Stimulated activated naive CD8-positive, alpha-beta T cell treated with anti-CD3 and anti-CD28 coated beads, Interleukin-15, Interleukin-2, amounts not matched to agents 100 ng/mL and 50 ng/mL, for 24 hours (primary cell): ENCODE results near the gene OR4M1.
"Not testable (repeated sequence)": the region's sequence is repeated elsewhere in the genome, so short reads cannot be mapped to it uniquely, and the experiment has no call there.

Experiments
- H3K27ac Mint-ChIP-seq: one replicate; pipeline ENCODE4 v1.8.0; 2021; ENCODE audit warnings: mild to moderate bottlenecking, mixed read lengths
- H3K27me3 Mint-ChIP-seq: one replicate; pipeline ENCODE4 v1.8.0; 2021; ENCODE audit warnings: mixed read lengths
- H3K36me3 Mint-ChIP-seq: one replicate; pipeline ENCODE4 v1.8.0; 2021; ENCODE audit warnings: low read depth, mixed read lengths
- H3K4me1 Mint-ChIP-seq: one replicate; pipeline ENCODE4 v1.8.0; 2021; ENCODE audit warnings: low read depth, mixed read lengths
- H3K4me3 Mint-ChIP-seq: one replicate; pipeline ENCODE4 v1.8.0; 2021; ENCODE audit warnings: mild to moderate bottlenecking, mixed read lengths
- H3K9me3 Mint-ChIP-seq: one replicate; pipeline ENCODE4 v1.8.0; 2021; ENCODE audit warnings: mixed read lengths

Gene OR4M1, protein sequence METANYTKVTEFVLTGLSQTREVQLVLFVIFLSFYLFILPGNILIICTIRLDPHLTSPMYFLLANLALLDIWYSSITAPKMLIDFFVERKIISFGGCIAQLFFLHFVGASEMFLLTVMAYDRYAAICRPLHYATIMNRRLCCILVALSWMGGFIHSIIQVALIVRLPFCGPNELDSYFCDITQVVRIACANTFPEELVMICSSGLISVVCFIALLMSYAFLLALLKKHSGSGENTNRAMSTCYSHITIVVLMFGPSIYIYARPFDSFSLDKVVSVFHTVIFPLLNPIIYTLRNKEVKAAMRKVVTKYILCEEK

DNA sequence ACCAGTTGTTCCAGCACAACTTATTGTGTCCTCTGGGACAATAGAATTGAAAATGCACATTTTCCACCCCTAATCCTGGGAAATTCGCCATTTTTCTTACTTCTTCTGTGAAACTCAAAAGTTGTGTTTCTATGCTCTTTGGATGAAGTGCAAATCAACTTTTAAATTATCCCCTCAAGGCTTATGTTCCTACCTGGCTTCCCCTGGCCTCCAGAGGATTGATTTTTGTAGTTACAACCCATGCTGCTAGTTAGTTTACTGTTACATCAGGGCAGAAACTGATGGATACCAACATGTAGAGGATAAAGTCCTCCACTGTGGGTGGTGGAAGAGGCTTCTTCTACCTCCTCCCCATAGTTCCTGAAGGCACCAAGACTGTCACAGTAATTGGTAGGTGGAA is at the start of gene OR4M1:
Gene OR4M1 (plus strand): TSS at position 301 of the 400 bp plus-strand sequence. CDS start 6,819 bp downstream, outside the sequence.
- H3K36me3 Mint-ChIP-seq, H3K4me1 Mint-ChIP-seq, H3K27me3 Mint-ChIP-seq, H3K4me3 Mint-ChIP-seq, H3K27ac Mint-ChIP-seq: not testable (repeated sequence)
- peaks cover 12% of the 10 kb centered on the region for H3K9me3 Mint-ChIP-seq

DNA sequence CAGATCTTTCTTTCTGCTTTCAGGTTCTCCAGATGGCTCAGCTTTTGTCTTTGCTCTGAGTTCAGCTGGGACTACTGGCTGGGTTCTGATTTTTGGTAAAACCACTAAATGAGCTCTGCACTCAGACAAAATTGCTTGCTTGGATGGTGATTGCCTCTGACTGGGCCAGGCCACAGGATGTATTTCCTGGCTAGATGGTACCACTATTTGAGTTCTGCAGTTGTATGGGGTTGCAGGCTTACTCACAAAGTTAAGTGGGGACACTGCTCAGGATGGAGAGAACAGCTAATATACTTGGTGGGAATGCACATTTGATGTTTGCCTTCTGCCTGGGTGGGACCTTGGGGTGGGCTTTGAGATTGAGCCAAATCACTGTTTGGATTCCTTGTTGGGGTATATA is 43.9 kb upstream of the OR4M1 start:
- Mint-ChIP-seq H3K4me3 (no peak overlapping the region), H3K27ac (no peak overlapping the region), H3K9me3 (peaks cover 7% of the 10 kb centered on the region), H3K27me3 (no peaks in the 10 kb centered on the region), H3K36me3 (no peaks in the 10 kb centered on the region), H3K4me1 (no peaks in the 10 kb centered on the region)

DNA sequence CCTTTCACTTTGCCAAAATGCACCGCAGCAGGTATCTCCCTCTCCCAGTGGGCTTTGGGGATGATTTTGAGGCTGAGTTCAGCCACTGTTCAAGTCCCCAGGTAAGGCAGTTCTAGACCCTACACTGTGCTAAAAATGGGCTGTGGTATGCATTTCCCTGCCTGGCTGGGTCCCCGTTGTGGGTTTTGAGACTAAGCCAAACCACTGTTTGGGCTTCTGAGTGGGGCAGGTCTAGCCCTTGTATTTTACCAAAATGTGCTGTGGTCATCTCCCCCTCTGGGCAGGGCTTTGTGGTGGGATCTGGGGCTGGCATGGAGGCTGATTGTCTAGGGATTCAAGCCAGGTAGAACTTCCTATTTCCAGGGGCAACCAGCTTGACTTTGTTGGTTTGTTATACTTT is 43.5 kb upstream of the OR4M1 start:
- H3K4me3 Mint-ChIP-seq = no peak overlapping the region
- H3K27ac Mint-ChIP-seq = no peak overlapping the region
- peaks cover 7% of the 10 kb centered on the region for H3K9me3 Mint-ChIP-seq
- no peaks in the 10 kb centered on the region for H3K27me3 Mint-ChIP-seq
- no peaks in the 10 kb centered on the region for H3K4me1 Mint-ChIP-seq
- no peaks in the 10 kb centered on the region for H3K36me3 Mint-ChIP-seq

DNA sequence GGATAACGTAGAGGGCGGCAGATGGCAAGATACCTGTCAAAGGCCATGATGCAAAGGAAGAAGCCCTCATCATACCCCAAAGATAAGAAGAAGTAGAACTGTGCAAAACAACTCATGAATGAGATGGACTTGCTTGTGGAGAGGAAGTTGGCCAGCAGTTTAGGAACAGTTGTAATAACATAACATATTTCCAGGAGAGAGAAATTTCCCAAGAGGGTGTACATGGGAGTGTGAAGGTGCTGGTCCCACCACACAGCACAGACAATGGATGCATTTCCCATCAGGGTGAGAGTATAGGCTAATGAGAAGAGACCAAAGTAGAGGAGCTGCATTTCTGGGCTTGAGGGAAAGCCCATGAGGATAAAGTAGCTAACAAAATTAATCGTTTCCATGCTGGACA is 39.4 kb upstream of the OR4M1 start:
- H3K27me3 Mint-ChIP-seq = not testable (repeated sequence)

DNA sequence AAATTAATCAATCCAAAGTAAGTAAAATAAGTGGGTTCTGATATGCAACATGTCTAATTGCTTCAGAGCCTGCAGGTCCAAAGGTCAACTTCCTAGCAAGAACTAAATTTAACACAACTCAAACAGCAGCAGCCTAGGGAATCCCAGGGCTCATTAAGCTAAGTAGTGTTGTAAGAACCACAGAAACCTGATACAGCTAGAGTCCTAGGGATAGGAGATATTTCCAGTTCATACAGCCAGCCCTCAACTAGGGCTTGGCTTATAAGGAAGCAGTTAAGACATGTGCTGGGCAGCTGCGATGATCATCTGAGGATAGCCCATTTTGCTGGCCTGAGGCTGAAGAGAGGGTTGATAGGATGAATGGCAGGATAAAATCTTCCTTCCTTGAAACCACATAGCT is 30.0 kb upstream of the OR4M1 start, which contains the start of gene OR4Q3:
Gene OR4Q3 (plus strand): TSS at position 316 of the 400 bp plus-strand sequence.
- Mint-ChIP-seq H3K36me3 (no peaks in the 10 kb centered on the region), H3K27me3 (peaks cover 9% of the 10 kb centered on the region), H3K4me3 (no peak within 1 kb of the TSS), H3K9me3 (peaks cover 4% of the 10 kb centered on the region), H3K27ac (no peak within 1 kb of the TSS), H3K4me1 (no peaks in the 10 kb centered on the region)

More for the DNA sequence above, 39.4 kb upstream of the OR4M1 start:
- not testable (repeated sequence) for H3K4me3 Mint-ChIP-seq, H3K4me1 Mint-ChIP-seq, H3K36me3 Mint-ChIP-seq, H3K9me3 Mint-ChIP-seq, H3K27ac Mint-ChIP-seq

DNA sequence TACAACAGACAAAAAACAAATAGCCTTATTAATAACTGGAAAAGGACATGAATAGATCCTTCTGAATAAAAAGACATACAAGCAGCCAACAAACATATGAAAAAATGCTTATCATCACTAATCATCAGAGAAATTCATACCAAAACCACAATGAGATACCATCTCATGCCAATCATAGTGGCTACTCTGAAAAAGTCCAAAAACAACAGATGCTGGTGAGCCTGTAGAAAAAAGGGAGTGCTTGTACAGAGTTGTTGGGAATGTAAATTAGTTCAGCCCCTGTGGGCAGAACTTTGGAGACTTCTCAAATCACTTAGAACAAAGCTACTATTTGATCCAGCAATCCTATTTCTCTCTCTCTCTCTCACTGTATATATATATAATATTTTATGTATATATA is 21.0 kb upstream of the OR4M1 start:
- H3K27me3 Mint-ChIP-seq, H3K4me3 Mint-ChIP-seq, H3K9me3 Mint-ChIP-seq, H3K36me3 Mint-ChIP-seq, H3K4me1 Mint-ChIP-seq, H3K27ac Mint-ChIP-seq: not testable (repeated sequence)

DNA sequence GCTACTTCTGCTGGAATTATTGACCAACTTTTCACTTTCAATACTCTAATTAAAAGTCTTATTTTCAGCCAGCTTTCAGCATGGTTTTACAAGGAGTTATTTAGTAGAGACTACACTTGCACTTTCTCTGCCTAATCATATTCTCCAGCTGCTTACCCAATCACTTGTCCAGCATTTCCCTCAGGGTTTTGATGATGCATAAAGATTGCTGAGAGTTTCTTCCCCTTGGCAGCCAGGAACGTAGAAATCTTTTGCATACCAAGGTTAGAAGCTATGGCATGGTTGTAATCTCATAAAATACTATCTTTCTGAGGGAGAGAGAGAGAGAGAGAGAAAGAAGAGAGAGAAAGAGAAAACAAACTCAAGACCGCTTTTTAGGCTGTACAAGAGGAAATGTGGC is 19.1 kb upstream of the OR4M1 start:
- Mint-ChIP-seq H3K9me3 (no peaks in the 10 kb centered on the region), H3K36me3 (no peaks in the 10 kb centered on the region), H3K4me3 (no peak overlapping the region)

DNA sequence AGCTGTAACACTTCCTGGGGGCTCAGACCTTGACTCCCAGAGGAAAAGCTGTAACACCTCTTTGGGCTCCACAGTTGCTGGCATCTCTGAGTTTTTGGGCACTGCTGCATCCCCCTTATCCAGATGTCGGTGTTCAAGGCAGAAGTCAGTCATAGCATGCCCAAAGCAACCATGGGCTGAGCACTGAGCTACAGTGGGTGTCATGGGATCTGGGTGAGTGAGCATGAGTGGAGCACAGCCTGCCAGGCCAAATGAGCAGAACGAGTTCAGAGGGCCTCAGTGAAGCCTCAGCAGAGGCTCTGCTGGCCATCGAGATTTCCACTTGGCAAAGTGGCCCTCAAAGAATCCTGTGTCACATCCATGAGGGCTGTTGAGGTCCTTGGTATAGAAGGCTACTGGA is 1.8 kb upstream of the OR4M1 start:
- not testable (repeated sequence) for H3K36me3 Mint-ChIP-seq, H3K4me3 Mint-ChIP-seq, H3K4me1 Mint-ChIP-seq, H3K27ac Mint-ChIP-seq, H3K27me3 Mint-ChIP-seq
- peaks cover 12% of the 10 kb centered on the region for H3K9me3 Mint-ChIP-seq

More for the DNA sequence above, 19.1 kb upstream of the OR4M1 start:
- Mint-ChIP-seq H3K27me3 (no peaks in the 10 kb centered on the region), H3K4me1 (no peaks in the 10 kb centered on the region), H3K27ac (no peak overlapping the region)

DNA sequence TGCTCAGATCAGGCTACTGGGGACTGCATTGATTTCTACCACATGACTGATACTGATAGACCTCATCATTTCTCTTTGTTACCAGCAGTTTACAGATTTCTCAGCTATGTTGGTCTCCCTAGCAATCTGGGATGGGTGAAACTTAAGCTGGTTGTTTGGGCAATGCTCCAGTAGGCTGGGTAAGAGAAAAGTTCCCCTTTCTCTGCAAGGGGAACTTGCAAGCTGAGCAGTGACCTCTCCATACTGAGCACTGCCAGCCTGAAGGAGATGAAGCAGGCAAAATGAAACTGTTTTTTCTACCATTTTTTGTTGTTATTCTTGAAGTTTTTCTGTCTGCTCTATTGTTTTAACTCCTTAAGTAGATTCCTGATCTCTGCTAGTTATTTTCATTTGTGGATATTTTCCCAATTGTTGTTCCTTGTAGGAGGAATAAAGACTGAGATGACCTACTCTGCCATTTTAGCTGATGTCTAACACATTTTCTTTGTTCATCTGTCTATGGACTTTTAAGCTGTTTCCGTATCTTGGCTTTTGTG is 1.3 kb upstream of the OR4M1 start:
- H3K4me1 Mint-ChIP-seq = no peaks in the 10 kb centered on the region
- H3K36me3 Mint-ChIP-seq = no peaks in the 10 kb centered on the region
- H3K4me3 Mint-ChIP-seq = no peak overlapping the region
- peaks cover 12% of the 10 kb centered on the region for H3K9me3 Mint-ChIP-seq
- no peaks in the 10 kb centered on the region for H3K27me3 Mint-ChIP-seq
- H3K27ac Mint-ChIP-seq = no peak overlapping the region

DNA sequence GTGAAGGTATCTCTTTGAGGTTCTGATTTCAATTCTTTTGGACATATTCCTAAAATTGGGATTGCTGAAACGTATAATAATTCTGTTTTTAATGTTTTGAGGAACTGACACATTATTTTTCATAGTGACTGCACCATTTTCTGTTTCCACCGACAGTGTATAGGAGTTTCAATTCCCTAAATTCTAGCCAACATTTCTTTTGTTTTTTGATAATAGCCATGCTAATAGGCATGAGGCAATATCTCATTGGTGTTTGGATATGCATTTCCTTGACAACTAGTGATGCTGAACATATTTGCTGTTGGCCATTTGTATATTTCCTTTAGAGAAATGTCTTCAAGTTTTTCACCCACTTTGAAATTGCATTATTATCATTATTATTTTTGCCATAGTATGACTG is 850 bp upstream of the OR4M1 start:
- peaks cover 12% of the 10 kb centered on the region for H3K9me3 Mint-ChIP-seq
- not testable (repeated sequence) for H3K4me1 Mint-ChIP-seq, H3K27me3 Mint-ChIP-seq, H3K4me3 Mint-ChIP-seq, H3K36me3 Mint-ChIP-seq, H3K27ac Mint-ChIP-seq

DNA sequence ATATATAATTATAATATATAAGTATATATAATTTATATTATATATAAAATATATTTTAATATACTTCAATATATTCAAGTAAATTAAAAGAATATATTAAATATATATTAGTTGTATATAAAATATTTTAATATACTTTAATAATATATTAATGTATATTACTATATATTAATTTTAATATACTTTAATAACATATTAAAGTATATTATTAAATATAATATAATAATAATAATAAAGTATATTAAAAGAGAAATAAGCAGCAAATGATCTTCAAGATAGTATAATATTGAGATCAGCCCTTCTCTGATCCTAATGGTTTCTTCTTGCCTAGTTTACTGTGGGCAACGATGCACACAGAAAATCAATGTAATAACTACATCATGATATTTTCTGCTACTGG is 2.3 kb downstream of the OR4M1 start:
- no peaks in the 10 kb centered on the region for H3K36me3 Mint-ChIP-seq
- H3K27me3 Mint-ChIP-seq = no peaks in the 10 kb centered on the region
- no peaks in the 10 kb centered on the region for H3K4me1 Mint-ChIP-seq
- H3K4me3 Mint-ChIP-seq = no peak overlapping the region
- H3K9me3 Mint-ChIP-seq = peaks cover 15% of the 10 kb centered on the region
- no peak overlapping the region for H3K27ac Mint-ChIP-seq

DNA sequence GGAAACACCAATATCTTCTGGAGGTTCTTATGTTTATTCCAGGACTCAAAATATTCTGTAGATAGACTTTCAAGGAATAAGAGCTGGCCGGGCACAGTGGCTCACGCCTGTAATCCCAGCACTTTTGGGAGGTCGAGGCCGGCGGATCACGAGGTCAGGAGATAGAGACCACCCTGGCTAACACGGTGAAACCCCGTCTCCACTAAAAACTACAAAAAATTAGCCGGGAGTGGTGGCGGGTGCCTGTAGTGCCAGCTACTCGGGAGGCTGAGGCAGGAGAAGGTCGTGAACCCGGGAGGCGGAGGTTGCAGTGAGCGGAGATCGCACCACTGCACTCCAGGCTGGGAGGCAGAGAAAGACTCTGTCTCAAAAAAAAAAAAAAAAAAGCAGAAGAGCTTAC is 12.5 kb downstream of the OR4M1 start:
- H3K27ac Mint-ChIP-seq, H3K4me1 Mint-ChIP-seq, H3K4me3 Mint-ChIP-seq, H3K9me3 Mint-ChIP-seq, H3K36me3 Mint-ChIP-seq, H3K27me3 Mint-ChIP-seq: not testable (repeated sequence)

DNA sequence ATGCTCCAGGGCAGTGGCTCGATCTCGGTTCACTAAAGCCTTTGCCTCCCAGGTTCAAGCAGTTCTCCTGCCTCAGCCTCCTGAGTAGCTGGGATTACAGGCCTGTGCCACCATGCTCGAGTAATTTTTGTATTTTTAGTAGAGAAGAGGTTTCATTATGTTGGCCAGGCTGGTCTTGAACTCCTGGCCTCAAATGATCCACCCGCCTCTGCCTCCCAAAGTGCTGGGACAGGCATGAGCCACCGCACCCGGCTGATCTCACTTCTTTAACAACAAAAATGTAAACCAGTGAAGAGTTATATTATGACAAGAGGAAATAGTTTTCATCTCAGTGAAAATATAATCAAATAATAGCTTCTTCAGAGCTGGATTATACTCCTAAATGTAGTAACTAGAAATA is 14.0 kb downstream of the OR4M1 start:
- H3K4me3 Mint-ChIP-seq, H3K4me1 Mint-ChIP-seq, H3K36me3 Mint-ChIP-seq, H3K27me3 Mint-ChIP-seq, H3K9me3 Mint-ChIP-seq, H3K27ac Mint-ChIP-seq: not testable (repeated sequence)

DNA sequence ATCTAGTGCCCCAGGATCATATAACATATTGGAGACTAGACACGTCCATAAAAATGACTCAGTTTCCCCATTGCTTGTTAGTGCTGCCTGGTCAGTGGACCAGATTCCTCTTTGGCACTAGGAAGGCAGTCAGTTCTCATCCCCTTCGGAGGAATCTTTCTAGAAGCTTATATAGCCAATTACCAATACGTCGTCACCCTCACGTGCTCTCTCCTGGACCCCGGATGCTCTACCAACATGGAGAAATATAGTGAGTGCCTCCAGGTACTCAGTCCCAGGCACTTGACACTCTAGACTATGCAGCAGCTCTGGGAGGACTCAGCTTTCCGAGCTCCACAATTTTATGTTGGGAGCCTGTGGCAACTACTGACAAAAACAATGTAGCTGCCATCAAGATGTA is 14.8 kb downstream of the OR4M1 start:
- not testable (repeated sequence) for H3K4me1 Mint-ChIP-seq, H3K9me3 Mint-ChIP-seq, H3K36me3 Mint-ChIP-seq, H3K27me3 Mint-ChIP-seq, H3K4me3 Mint-ChIP-seq, H3K27ac Mint-ChIP-seq

DNA sequence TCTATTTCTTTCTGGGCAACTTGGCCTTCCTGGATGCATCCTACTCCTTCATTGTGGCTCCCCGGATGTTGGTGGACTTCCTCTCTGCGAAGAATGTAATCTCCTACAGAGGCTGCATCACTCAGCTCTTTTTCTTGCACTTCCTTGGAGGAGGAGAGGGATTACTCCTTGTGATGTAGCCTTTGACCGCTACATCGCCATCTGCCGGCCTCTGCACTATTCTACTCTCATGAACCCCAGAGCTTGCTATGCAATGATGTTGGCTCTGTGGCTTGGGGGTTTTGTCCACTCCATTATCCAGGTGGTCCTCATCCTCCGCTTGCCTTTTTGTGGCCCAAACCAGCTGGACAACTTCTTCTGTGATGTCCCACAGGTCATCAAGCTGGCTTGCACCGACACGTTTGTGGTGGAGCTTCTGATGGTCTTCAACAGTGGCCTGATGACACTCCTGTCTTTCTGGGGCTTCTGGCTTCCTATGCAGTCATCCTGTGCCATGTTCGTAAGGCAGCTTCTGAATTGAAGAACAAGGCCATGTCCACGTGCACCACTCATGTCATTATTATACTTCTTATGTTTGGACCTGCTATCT is 23.3 kb downstream of the OR4M1 start:
- H3K36me3 Mint-ChIP-seq, H3K27me3 Mint-ChIP-seq, H3K4me3 Mint-ChIP-seq, H3K9me3 Mint-ChIP-seq, H3K4me1 Mint-ChIP-seq, H3K27ac Mint-ChIP-seq: not testable (repeated sequence)

DNA sequence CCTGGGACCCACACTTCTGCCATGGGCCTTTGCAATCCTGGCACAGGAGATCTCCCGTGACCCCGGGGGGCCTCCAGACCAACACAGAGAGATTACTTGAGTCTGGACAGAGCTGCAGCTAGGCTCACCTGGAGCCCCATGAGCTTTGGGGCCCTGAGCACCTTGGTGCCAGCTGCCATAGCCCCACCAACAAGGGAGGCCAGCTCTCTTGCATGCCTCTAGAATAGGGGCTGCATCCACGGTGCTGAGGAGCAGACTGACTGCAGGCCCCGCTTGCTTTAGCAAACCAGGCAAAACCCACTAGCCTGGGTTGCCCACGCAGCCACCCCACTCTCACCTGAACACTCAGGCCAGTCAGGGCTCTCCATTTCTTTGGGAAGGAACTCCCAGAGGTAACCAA is 26.6 kb downstream of the OR4M1 start:
- Mint-ChIP-seq H3K27ac (no peak overlapping the region), H3K36me3 (no peaks in the 10 kb centered on the region), H3K9me3 (peaks cover 4% of the 10 kb centered on the region), H3K4me1 (no peaks in the 10 kb centered on the region), H3K4me3 (no peak overlapping the region), H3K27me3 (no peaks in the 10 kb centered on the region)
